Adrenal gland (tissue), 12 donors: ENCODE results near the gene IL1RAPL2. TPM values are rescaled to one million over a fixed set of nuclear protein-coding genes. Genes with fewer than 3 reads are reported as not detected.
"Not testable (repeated sequence)": the region's sequence is repeated elsewhere in the genome, so short reads cannot be mapped to it uniquely, and the experiment has no call there.

Source experiments
- DNase-seq, 7 donors: peaks; one replicate each; pipeline ENCODE4 v3.0.0-alpha.2; 2019 to 2020
- H3K27ac ChIP-seq, 5 donors: fragments of 200-600 bp; sonication (generic) in 4 of 5; 1 replicate in 3 of 5; 2 replicates in 2 of 5; pipeline versions ENCODE4 v1.5.1 to v1.8.0; 2016 to 2020; ENCODE audit warnings: mild to moderate bottlenecking in 1 of 5
- H3K27me3 ChIP-seq: fragments of 200-600 bp; 2 replicates; pipeline ENCODE4 v1.8.0; 2021
- H3K36me3 ChIP-seq, 2 donors: fragments of 200-600 bp; replicated peaks in 1 of 2; 1 replicate in 1 of 2; 2 replicates in 1 of 2; pipeline versions ENCODE4 v1.5.1 to v1.8.0; 2018 to 2022
- H3K4me1 ChIP-seq, 2 donors: fragments of 200-600 bp; replicated peaks in 1 of 2; 1 replicate in 1 of 2; 2 replicates in 1 of 2; pipeline versions ENCODE4 v1.5.1 to v1.8.0; 2018 to 2021
- H3K4me3 ChIP-seq, 4 donors: fragments of 200-600 bp; sonication (generic) in 3 of 4; one replicate each; pipeline ENCODE4 v1.5.1; 2016 to 2018
- H3K9me3 ChIP-seq, 3 donors: fragments of 200-600 bp; sonication (generic) in 1 of 3; replicated peaks in 1 of 3; 1 replicate in 2 of 3; 2 replicates in 1 of 3; pipeline versions ENCODE4 v1.5.1 to v1.8.0; 2016 to 2021
- CTCF ChIP-seq, 6 experiments: fragments of 450-650 bp in 4 of 6; fragments of 200-600 bp in 2 of 6; sonication (generic) in 1 of 6; IDR thresholded peaks; 1 replicate in 5 of 6; 2 replicates in 1 of 6; pipeline versions ENCODE4 v1.5.1 to v1.8.0; 2016 to 2021; ENCODE audit warnings: antibody characterized with exemption in 6 of 6, mild to moderate bottlenecking in 2 of 6, moderate library complexity in 1 of 6
- POLR2A ChIP-seq, 2 donors: fragments of 450-650 bp; IDR thresholded peaks; one replicate each; pipeline ENCODE4 v1.6.1; 2017; ENCODE audit warnings: antibody characterized with exemption in 2 of 2, mild to moderate bottlenecking in 2 of 2, moderate library complexity in 1 of 2
- WGBS, 4 donors: extraction: QIAGEN DNeasy Blood & Tissue Kit in 2 of 4; methylation state at CpG; one replicate each; pipeline versions ENCODE4 v1.1.5 to v1.1.7; 2013 to 2017; 5-methylcytosine and 5-hydroxymethylcytosine counted together
- intact Hi-C, 2 donors: fragments of 100-400 bp; cut with DNase I; formaldehyde crosslinking; loops; one replicate each; pipeline versions ENCODE4 v1.14.1 to v1.15.0; 2022 to 2023
- polyA plus RNA-seq, 3 donors: library from polyadenylated mRNA; stranded (reverse); fragments of 200-250 nt in 2 of 3; fragments of 350-450 nt in 1 of 3; fragmentation: Illumina TruSeq in 1 of 3; extraction: RNeasy Lipid Tissue Mini Kit (QIAGEN cat#74804) in 1 of 3; gene quantifications; one replicate each; pipeline ENCODE4 v1.2.3, GENCODE V29; 2013 to 2014
- total RNA-seq, 9 donors: library from RNA; depleted of rRNA in 4 of 9; stranded (reverse); fragments of >200 nt in 4 of 9; fragments of 120-200 nt in 1 of 9; fragmentation: NEBNext Ultra II Directional in 1 of 9; extraction: Animal tissue kit (Norgen Biotek cat#: 25700) in 1 of 9; gene quantifications; one replicate each; pipeline versions ENCODE4 v1.1.0 to v1.2.4, GENCODE V29; 2013 to 2023
- donor health status: healthy with polysubstance abuse.
- donor health status: Bipolar disorder and iron deficiency.
- donor health status: DM: yes; HTN: yes; CAD: no.
- donor health status: DM: no; HTN: no; CAD: no.
- donor health status: DM: no; HTN: no; CAD: no.
- donor health status: DM: yes; HTN: yes; CAD: no.

The IL1RAPL2 gene
- total and polyA plus RNA-seq, 12 donors: 0.27 to 8.4 (median 0.64) TPM; not detected in 5

DNA sequence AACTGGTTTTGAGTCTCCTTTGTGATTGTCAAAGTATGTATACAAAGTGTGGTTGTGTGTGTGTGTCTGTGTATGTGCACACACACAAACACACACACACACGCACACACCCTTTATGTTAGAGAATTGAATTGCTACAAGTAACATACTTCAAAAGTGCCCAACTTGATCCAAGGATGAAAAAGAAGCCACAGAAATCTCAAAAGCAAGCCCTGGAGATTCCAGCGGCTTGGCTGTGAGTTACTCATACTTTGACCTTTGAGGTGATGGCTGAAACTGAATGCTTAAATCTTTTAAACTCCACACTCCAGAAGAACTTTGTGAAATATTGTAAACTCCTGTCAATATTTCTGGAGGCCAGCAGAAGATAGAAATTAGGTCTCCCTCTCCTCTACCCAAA, 1087.9 kb downstream of the IL1RAPL2 start:
- H3K36me3 ChIP-seq: no peaks in the 10 kb centered on the region
- no peaks in the 10 kb centered on the region for H3K9me3 ChIP-seq
- intact Hi-C loops: no loop called here
- H3K4me3 ChIP-seq: no peak overlapping the region
- H3K27ac ChIP-seq: no peak overlapping the region
- 61 to 68% (median 64%) methylated on average over 2 of the region's 2 CpGs for WGBS, 4 donors
- DNase-seq: no peak
- H3K4me1 ChIP-seq: no peaks in the 10 kb centered on the region
- TF ChIP-seq POLR2A (IDR thresholded peaks at IDR 0.05) (no peak), CTCF (IDR thresholded peaks at IDR 0.05) (no peak)
- peaks cover 5% of the 10 kb centered on the region for H3K27me3 ChIP-seq

- no peaks in the 10 kb centered on the region for H3K36me3 ChIP-seq
- H3K27ac ChIP-seq: no peak overlapping the region
- no peaks in the 10 kb centered on the region for H3K9me3 ChIP-seq
- intact Hi-C loops: no loop called here
- no peak for DNase-seq
- no peak for TF ChIP-seq CTCF (IDR thresholded peaks at IDR 0.05)
- TF ChIP-seq POLR2A (IDR thresholded peaks at IDR 0.05): no peak
- 68 to 93% (median 77%) methylated on average over 2 of the region's 2 CpGs for WGBS, 4 donors
- no peaks in the 10 kb centered on the region for H3K4me1 ChIP-seq
- no peak overlapping the region for H3K4me3 ChIP-seq
- peaks cover 5% of the 10 kb centered on the region for H3K27me3 ChIP-seq
Observed at GRCh38 chrX:105658136-105658535, 1092.1 kb downstream of the IL1RAPL2 start.

DNA sequence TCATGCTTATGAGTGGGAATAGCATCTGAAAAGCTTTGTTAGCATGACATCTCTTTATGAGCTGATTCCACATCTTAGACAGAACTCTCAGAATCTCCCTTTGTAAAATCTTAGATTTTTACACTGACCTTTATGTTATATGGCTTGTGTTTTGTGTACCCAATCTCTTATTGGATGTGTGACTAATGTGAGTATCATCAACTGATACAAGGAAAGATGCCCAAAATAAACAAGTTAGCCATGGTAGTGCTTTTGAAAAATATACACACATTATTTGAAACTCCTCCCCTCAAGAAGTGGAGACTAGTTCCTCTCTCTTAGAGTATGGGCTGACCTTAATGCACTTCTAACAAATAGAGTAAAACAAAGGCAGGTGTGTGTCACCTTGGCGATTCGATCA, 1096.2 kb downstream of the IL1RAPL2 start:
- H3K9me3 ChIP-seq: no peaks in the 10 kb centered on the region
- no peaks in the 10 kb centered on the region for H3K27me3 ChIP-seq
- no peaks in the 10 kb centered on the region for H3K36me3 ChIP-seq
- H3K4me1 ChIP-seq: no peaks in the 10 kb centered on the region
- H3K27ac ChIP-seq: no peak overlapping the region
- WGBS, 4 donors: 94 to 100% (median 95%) methylated on average over 2 of the region's 2 CpGs
- DNase-seq: no peak
- no peak for TF ChIP-seq POLR2A (IDR thresholded peaks at IDR 0.05)
- TF ChIP-seq CTCF (IDR thresholded peaks at IDR 0.05): no peak
- no peak overlapping the region for H3K4me3 ChIP-seq
- intact Hi-C loops: no loop called here

GRCh38 chrX:105664243-105664642, 1098.2 kb downstream of the IL1RAPL2 start:
- intact Hi-C loops: no loop called here
- Histone ChIP-seq H3K4me1 (no peaks in the 10 kb centered on the region), H3K4me3 (no peak overlapping the region), H3K27me3 (no peaks in the 10 kb centered on the region), H3K36me3 (no peaks in the 10 kb centered on the region), H3K27ac (no peak overlapping the region), H3K9me3 (no peaks in the 10 kb centered on the region)
- 44 to 92% (median 66%) methylated on average over 2 of the region's 2 CpGs for WGBS, 4 donors
- no peak for DNase-seq
- TF ChIP-seq POLR2A (IDR thresholded peaks at IDR 0.05): no peak
- no peak for TF ChIP-seq CTCF (IDR thresholded peaks at IDR 0.05)

- H3K9me3 ChIP-seq, intact Hi-C loops, DNase-seq, H3K36me3 ChIP-seq, H3K4me1 ChIP-seq, H3K4me3 ChIP-seq, H3K27ac ChIP-seq: not testable (repeated sequence)
- H3K27me3 ChIP-seq: peaks cover 12% of the 10 kb centered on the region
- WGBS, 4 donors: 68 to 95% (median 84%) methylated on average over 3 to 7 of the region's 7 CpGs
Observed at GRCh38 chrX:105684288-105684687, 1118.3 kb downstream of the IL1RAPL2 start.
